ENCODE data around the gene KIRREL3.

The KIRREL3 gene

DNA sequence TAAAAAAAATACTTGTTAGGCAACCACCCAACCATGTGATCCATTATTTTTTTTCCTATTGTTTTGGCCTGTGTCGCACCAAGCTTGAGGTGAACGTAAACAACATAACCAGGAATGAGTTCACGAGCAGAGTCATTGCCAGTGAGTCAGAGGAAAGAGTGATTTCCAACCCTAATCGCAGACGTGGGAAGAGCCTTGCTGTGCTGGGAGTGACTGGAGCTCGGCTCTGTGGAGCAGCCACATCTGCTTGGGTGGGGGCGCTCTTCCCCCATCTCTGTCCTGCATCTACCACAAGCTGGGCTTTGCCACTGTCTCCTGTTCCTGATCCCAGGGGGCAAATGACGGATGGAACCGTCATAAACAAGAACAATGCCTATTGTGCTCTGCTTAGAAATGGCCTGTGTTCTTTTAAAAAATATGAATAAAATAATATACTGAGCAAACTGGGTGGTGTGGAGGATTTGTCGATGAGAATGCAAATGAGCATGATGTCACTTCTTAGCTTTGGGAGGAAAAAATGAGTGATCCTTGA lies 210.0 kb downstream of the KIRREL3 start:
- peak; percentile 89 for DNase-seq (ENCODE audit: low read depth, low spot score)
- TF ChIP-seq CTCF (IDR thresholded peaks at IDR 0.05; ENCODE audit: low read depth, low read length), result peak; percentile 33
- no peak overlapping the region for H3K4me3 ChIP-seq (ENCODE audit: low read depth, low read length)
- in situ Hi-C loops (cut with HindIII; ENCODE audit: low sequenced_read_pairs), result no loop called here

GRCh38 chr11:126782810-126783209 lies 217.8 kb downstream of the KIRREL3 start:
- TF ChIP-seq CTCF (IDR thresholded peaks at IDR 0.05; ENCODE audit: low read depth, low read length), result no peak
- DNase-seq (ENCODE audit: low read depth, low spot score), result no peak
- H3K4me3 ChIP-seq (ENCODE audit: low read depth, low read length), result no peak overlapping the region
- in situ Hi-C loops (cut with HindIII; ENCODE audit: low sequenced_read_pairs), result no loop called here

DNA sequence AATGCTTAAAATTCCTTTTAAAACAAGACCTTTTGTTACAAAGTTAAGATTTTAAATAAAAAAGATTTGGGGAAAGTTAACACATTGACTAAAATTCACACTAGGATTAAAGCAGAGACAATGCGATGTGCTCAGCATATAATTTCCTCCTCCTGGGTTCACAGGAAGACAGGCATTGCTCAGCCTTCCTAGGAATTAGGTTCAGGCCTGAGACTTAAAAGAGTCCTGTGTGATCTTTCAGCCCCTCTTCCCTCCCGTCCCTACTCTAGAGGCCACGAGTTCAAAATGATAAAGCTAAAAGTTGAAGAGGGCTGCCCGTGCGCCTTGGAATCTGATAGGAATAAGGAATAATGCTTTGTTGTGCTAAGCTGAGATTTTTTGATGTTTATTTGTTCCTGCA lies 218.6 kb downstream of the KIRREL3 start:
- no peak for DNase-seq (ENCODE audit: low read depth, low spot score)
- in situ Hi-C loops (cut with HindIII; ENCODE audit: low sequenced_read_pairs), result no loop called here
- TF ChIP-seq CTCF (IDR thresholded peaks at IDR 0.05; ENCODE audit: low read depth, low read length), result no peak

DNA sequence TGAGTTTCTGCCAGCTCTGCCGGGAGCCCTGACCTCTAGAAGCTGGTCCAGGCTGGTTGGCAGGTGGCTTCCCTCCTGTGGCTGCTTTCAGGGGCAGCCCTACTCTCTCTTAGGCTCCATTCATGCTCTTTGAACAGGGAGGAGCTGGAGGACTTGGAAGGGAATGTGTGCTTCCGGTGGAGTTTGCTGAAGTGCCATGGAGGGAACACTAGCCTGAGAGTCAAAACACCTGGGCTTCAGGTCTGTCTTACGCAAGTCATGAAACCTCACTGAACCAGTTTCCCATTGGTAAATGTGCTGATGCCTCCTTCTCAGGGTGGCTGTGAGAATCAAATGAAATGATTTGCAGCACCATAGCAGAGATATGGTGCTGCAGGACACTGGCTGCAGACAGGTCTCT lies 224.5 kb downstream of the KIRREL3 start:
- no peak for DNase-seq (ENCODE audit: low read depth, low spot score)

More for the DNA sequence above, 218.6 kb downstream of the KIRREL3 start:
- H3K4me3 ChIP-seq (ENCODE audit: low read depth, low read length), result no peak overlapping the region

GRCh38 chr11:126772267-126772666 lies 228.3 kb downstream of the KIRREL3 start:
- in situ Hi-C loops (cut with HindIII; ENCODE audit: low sequenced_read_pairs), result no loop called here
- no peak for DNase-seq (ENCODE audit: low read depth, low spot score)
- no peak for TF ChIP-seq CTCF (IDR thresholded peaks at IDR 0.05; ENCODE audit: low read depth, low read length)
- no peak overlapping the region for H3K4me3 ChIP-seq (ENCODE audit: low read depth, low read length)

More for the DNA sequence above, 224.5 kb downstream of the KIRREL3 start:
- no peak for TF ChIP-seq CTCF (IDR thresholded peaks at IDR 0.05; ENCODE audit: low read depth, low read length)
- no peak overlapping the region for H3K4me3 ChIP-seq (ENCODE audit: low read depth, low read length)
- in situ Hi-C loops (cut with HindIII; ENCODE audit: low sequenced_read_pairs), result no loop called here

DNA sequence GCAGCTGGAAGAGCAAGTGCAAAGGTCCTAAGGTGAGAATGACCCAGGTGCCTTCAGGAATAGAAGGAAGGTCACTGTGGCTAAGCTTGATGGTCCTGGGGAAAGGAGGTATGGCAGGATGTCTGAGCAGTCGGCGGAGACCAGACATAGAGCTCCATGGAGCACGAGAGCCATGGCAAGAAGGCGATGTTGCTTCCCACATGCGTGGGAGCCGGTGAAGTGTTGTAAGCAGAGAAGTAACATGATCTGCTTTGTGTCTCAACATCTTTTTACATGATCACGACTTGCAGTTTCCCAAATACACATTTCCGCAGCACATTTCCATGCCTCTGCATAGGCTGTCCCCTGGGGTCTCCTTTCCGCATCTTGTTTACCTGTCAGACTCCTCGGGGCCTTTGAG lies 231.9 kb downstream of the KIRREL3 start:
- in situ Hi-C loops (cut with HindIII; ENCODE audit: low sequenced_read_pairs), result no loop called here
- no peak for DNase-seq (ENCODE audit: low read depth, low spot score)
- H3K4me3 ChIP-seq (ENCODE audit: low read depth, low read length), result no peak overlapping the region
- TF ChIP-seq CTCF (IDR thresholded peaks at IDR 0.05; ENCODE audit: low read depth, low read length), result no peak

DNA sequence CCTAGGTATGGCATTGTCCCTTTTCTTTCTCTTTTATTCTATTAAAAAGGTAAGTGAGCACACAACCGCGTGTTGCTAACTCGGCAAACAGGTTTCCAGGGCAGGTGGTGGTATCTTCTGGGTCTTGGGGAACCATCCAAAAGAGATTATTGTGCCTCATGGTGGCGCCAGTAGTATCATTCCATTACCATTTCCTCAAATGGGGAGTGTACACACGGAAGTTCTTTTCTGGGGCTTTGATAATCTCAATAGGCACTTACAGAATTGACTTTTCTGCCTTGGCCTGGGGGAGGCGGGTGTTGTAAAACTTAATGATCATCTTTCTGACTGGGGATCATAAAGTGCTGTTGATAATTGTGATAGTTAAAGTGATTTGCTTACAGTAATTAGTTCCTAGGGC lies 234.1 kb downstream of the KIRREL3 start:
- no peak for TF ChIP-seq CTCF (IDR thresholded peaks at IDR 0.05; ENCODE audit: low read depth, low read length)
- no peak for DNase-seq (ENCODE audit: low read depth, low spot score)
- H3K4me3 ChIP-seq (ENCODE audit: low read depth, low read length), result no peak overlapping the region
- in situ Hi-C loops (cut with HindIII; ENCODE audit: low sequenced_read_pairs), result no loop called here

All from astrocyte of the spinal cord (primary cell).